H9 (cell line): ENCODE measurements around the gene LRG1. TPM values are rescaled to one million over a fixed set of nuclear protein-coding genes. Genes with fewer than 3 reads are reported as not detected.

Experiments used
- DNase-seq: peaks from one replicate; pipeline ENCODE4 v3.0.0-alpha.2; 2017
- H2AFZ ChIP-seq: one replicate; pipeline ENCODE4 v1.6.1; 2013; ENCODE audit warnings: mild to moderate bottlenecking, low read length, control low read depth, moderate library complexity
- H2AK5ac ChIP-seq: 2 replicates; pipeline ENCODE4 v1.6.1; 2013; ENCODE audit warnings: low read length, control low read depth, mixed read lengths; ENCODE audit not compliant: insufficient read length
- H2BK120ac ChIP-seq: one replicate; pipeline ENCODE4 v1.6.1; 2013; ENCODE audit warnings: low read depth, mild to moderate bottlenecking, low read length, control low read depth, inconsistent platforms; ENCODE audit not compliant: poor library complexity, severe bottlenecking
- H2BK12ac ChIP-seq: 2 replicates; pipeline ENCODE4 v1.6.1; 2013; ENCODE audit warnings: low read length, control low read depth, mixed read lengths, low read depth; ENCODE audit not compliant: insufficient read length
- H2BK15ac ChIP-seq: 2 replicates; pipeline ENCODE4 v1.6.1; 2013; ENCODE audit warnings: low read depth, low read length, control low read depth
- H2BK20ac ChIP-seq: one replicate; pipeline ENCODE4 v1.6.1; 2013; ENCODE audit warnings: low read depth, mild to moderate bottlenecking, low read length, control low read depth, inconsistent platforms; ENCODE audit not compliant: poor library complexity, severe bottlenecking
- H2BK5ac ChIP-seq: 2 replicates; pipeline ENCODE4 v1.6.1; 2013; ENCODE audit warnings: low read length, control low read depth, mixed read lengths; ENCODE audit not compliant: insufficient read length
- H3K14ac ChIP-seq: 2 replicates; pipeline ENCODE4 v1.6.1; 2013; ENCODE audit warnings: low read length, control low read depth; ENCODE audit not compliant: insufficient read depth
- H3K18ac ChIP-seq: 2 replicates; pipeline ENCODE4 v1.6.1; 2013; ENCODE audit warnings: low read depth, mild to moderate bottlenecking, mixed read lengths, low read length, control low read depth; ENCODE audit not compliant: insufficient read length
- H3K23ac ChIP-seq: 2 replicates; pipeline ENCODE4 v1.6.1; 2013; ENCODE audit warnings: low read length, control low read depth, mixed read lengths, low read depth; ENCODE audit not compliant: insufficient read length
- H3K23me2 ChIP-seq: 2 replicates; pipeline ENCODE4 v1.6.1; 2013; ENCODE audit warnings: low read depth, mild to moderate bottlenecking, mixed read lengths, low read length, control low read depth; ENCODE audit not compliant: insufficient read length, poor library complexity, severe bottlenecking
- H3K27ac ChIP-seq: 2 replicates; pipeline ENCODE4 v1.5.1; 2013; ENCODE audit warnings: low read length, control low read depth, mixed read lengths, low read depth; ENCODE audit not compliant: insufficient read length
- H3K27me3 ChIP-seq: 2 replicates; pipeline ENCODE4 v1.6.1; 2013; ENCODE audit warnings: low read length, control low read depth, inconsistent platforms; ENCODE audit not compliant: insufficient read depth
- H3K4ac ChIP-seq: 2 replicates; pipeline ENCODE4 v1.6.1; 2013; ENCODE audit warnings: low read depth, mild to moderate bottlenecking, control low read depth, inconsistent platforms, low read length, moderate library complexity
- H3K4me1 ChIP-seq: 2 replicates; pipeline ENCODE4 v1.6.1; 2013; ENCODE audit warnings: low read length, control low read depth, inconsistent platforms; ENCODE audit not compliant: insufficient read depth
- H3K4me2 ChIP-seq: 2 replicates; pipeline ENCODE4 v1.6.1; 2013; ENCODE audit warnings: low read length, control low read depth, mixed read lengths; ENCODE audit not compliant: insufficient read length, insufficient read depth
- H3K56ac ChIP-seq: 2 replicates; pipeline ENCODE4 v1.6.1; 2013; ENCODE audit warnings: low read depth, mild to moderate bottlenecking, mixed read lengths, low read length, control low read depth; ENCODE audit not compliant: insufficient read length
- H3K79me1 ChIP-seq: 2 replicates; pipeline ENCODE4 v1.6.1; 2013; ENCODE audit warnings: low read depth, mild to moderate bottlenecking, moderate library complexity, low read length, control low read depth, inconsistent platforms; ENCODE audit not compliant: insufficient read depth, poor library complexity, severe bottlenecking
- H3K79me2 ChIP-seq: 2 replicates; pipeline ENCODE4 v1.6.1; 2013; ENCODE audit warnings: low read length, control low read depth, inconsistent platforms; ENCODE audit not compliant: insufficient read depth
- H3K9ac ChIP-seq: 2 replicates; pipeline ENCODE4 v1.6.1; 2013; ENCODE audit warnings: low read length, control low read depth, mixed read lengths; ENCODE audit not compliant: insufficient read length; ENCODE audit errors: extremely low read depth
- H3K9me3 ChIP-seq: one replicate; pipeline ENCODE4 v1.6.1; 2013; ENCODE audit warnings: low read depth, low read length, inconsistent platforms; ENCODE audit not compliant: control insufficient read depth
- H3T11ph ChIP-seq: one replicate; pipeline ENCODE4 v1.6.1; 2013; ENCODE audit warnings: mild to moderate bottlenecking, low read length, control low read depth, inconsistent platforms
- H4K20me1 ChIP-seq: one replicate; pipeline ENCODE4 v1.6.1; 2013; ENCODE audit not compliant: control insufficient read depth, insufficient read length, insufficient read depth
- H4K5ac ChIP-seq: 2 replicates; pipeline ENCODE4 v1.6.1; 2013; ENCODE audit warnings: low read depth, mild to moderate bottlenecking, mixed read lengths, low read length, control low read depth; ENCODE audit not compliant: insufficient read length
- H4K8ac ChIP-seq: replicated peaks from 2 replicates; pipeline ENCODE4 v1.6.1; 2013; ENCODE audit warnings: low read length, control low read depth, mixed read lengths, low read depth; ENCODE audit not compliant: insufficient read length
- H4K91ac ChIP-seq: 2 replicates; pipeline ENCODE4 v1.6.1; 2013; ENCODE audit warnings: low read depth, mild to moderate bottlenecking, moderate library complexity, mixed read lengths, low read length, control low read depth; ENCODE audit not compliant: insufficient read length
- H3K27ac Mint-ChIP-seq, 3 experiments: 2 replicates in 2 of 3; 3 replicates in 1 of 3; pipeline ENCODE4 v1.8.0; 2020 to 2021; ENCODE audit warnings: mixed read lengths in 3 of 3, mild to moderate bottlenecking in 1 of 3, moderate library complexity in 1 of 3
- H3K27me3 Mint-ChIP-seq: 2 replicates; pipeline ENCODE4 v1.8.0; 2021; ENCODE audit warnings: low read depth, mild to moderate bottlenecking, moderate library complexity, mixed read lengths
- H3K36me3 Mint-ChIP-seq, 3 experiments: 2 replicates in 2 of 3; 3 replicates in 1 of 3; pipeline ENCODE4 v1.8.0; 2020 to 2021; ENCODE audit warnings: low read depth in 3 of 3, mixed read lengths in 3 of 3; ENCODE audit not compliant: insufficient read depth in 1 of 3
- H3K4me1 Mint-ChIP-seq, 2 experiments: 2 replicates each; pipeline ENCODE4 v1.8.0; 2020; ENCODE audit warnings: mixed read lengths in 2 of 2
- H3K4me3 Mint-ChIP-seq, 2 experiments: 2 replicates in 1 of 2; 3 replicates in 1 of 2; pipeline ENCODE4 v1.8.0; 2020 to 2021; ENCODE audit warnings: mild to moderate bottlenecking in 2 of 2, mixed read lengths in 2 of 2, moderate library complexity in 1 of 2
- H3K9me3 Mint-ChIP-seq, 2 experiments: 2 replicates in 1 of 2; 3 replicates in 1 of 2; pipeline ENCODE4 v1.8.0; 2020; ENCODE audit warnings: mild to moderate bottlenecking in 2 of 2, mixed read lengths in 2 of 2, moderate library complexity in 1 of 2
- WGBS: extraction: QIAGEN DNeasy Blood & Tissue Kit; methylation state at CpG from one replicate; pipeline ENCODE4 v1.1.7; 2013; ENCODE audit warnings: missing lambda C conversion rate, low lambda C conversion rate, mixed read lengths; ENCODE audit not compliant: insufficient read length; ENCODE audit errors: extremely low coverage; 5-methylcytosine and 5-hydroxymethylcytosine counted together
- total RNA-seq: library from RNA; stranded (reverse); gene quantifications from 2 replicates; pipeline ENCODE4 v1.2.1, GENCODE V29; 2021
- TF ChIP-seq, protein P1 (sequence below): fragments of 200-600 bp; sonication (generic); conservative IDR thresholded peaks from 3 replicates; pipeline ENCODE4 v1.8.0; 2021; ENCODE audit warnings: antibody characterized with exemption, mild to moderate bottlenecking

The LRG1 gene
- total RNA-seq, 1 experiment from 2014 or later: 0.24 TPM

DNA sequence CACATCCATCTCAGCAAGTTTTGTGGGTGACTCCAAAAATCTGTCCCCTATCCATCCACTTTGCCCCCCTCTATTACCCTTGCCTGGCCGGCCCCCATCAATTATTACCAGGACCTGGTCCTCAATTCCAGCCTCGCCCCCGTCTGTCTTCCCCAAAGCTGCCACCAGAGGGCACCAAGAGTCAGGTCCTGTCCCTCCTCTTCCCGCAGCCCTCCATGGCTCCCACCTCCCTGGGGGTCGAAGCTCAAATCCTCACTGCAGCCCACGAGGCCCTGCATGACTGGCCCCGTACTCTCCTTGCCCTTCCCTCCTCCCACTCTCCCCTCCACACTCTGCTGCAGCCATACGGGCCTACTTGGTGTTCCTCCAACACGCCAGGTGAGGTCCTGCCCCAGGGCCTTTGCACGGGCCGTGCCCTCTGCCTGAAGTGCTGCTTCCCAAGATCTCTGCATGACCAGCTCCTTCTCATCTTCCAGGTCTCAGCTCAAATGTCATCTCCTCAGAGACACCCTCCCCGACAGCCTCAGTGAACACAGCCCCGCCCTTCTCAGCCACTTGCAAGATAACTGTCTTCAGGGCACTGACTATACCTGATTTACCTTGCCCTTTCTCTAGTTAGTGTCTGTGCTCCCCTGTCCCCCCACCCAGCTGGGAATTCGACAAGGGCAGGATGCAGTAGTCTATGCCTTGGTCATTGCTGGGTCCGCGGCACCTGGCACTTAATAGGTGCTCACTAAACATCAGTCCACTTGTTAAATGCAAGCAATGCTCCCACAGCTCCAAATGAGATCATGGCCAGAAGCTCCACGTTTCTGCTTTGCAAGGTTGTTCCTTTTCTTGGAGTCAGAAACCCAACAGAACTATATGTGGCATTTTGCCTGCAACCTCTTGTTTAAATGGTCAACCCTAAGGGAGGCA is 36.4 kb upstream of the LRG1 start:
- Histone ChIP-seq H3K56ac (no peak overlapping the region), H4K20me1 (no peaks in the 10 kb centered on the region), H3K23me2 (no peaks in the 10 kb centered on the region), H2BK5ac (no peak overlapping the region), H2AK5ac (no peak overlapping the region), H4K5ac (no peak overlapping the region), H3K23ac (no peak overlapping the region), H2BK20ac (no peak overlapping the region), H3K14ac (no peak overlapping the region), H2BK15ac (no peak overlapping the region), H3T11ph (no peak overlapping the region), H2BK12ac (no peak overlapping the region), H3K9me3 (no peaks in the 10 kb centered on the region), H3K4ac (no peak overlapping the region), H3K9ac (no peak overlapping the region), H4K91ac (no peak overlapping the region), H2AFZ (no peak overlapping the region), H3K18ac (no peak overlapping the region), H3K27ac (no peak overlapping the region), H3K4me2 (no peak overlapping the region), H3K79me1 (peaks cover 7% of the 10 kb centered on the region), H2BK120ac (no peak overlapping the region), H3K27me3 (no peaks in the 10 kb centered on the region), H3K4me1 (peaks cover 4% of the 10 kb centered on the region; the same call in 1 of the 2 replicates), H4K8ac (no peak overlapping the region), H3K79me2 (no peaks in the 10 kb centered on the region; the same call in 1 of the 2 replicates)
- TF ChIP-seq, protein P1, sequence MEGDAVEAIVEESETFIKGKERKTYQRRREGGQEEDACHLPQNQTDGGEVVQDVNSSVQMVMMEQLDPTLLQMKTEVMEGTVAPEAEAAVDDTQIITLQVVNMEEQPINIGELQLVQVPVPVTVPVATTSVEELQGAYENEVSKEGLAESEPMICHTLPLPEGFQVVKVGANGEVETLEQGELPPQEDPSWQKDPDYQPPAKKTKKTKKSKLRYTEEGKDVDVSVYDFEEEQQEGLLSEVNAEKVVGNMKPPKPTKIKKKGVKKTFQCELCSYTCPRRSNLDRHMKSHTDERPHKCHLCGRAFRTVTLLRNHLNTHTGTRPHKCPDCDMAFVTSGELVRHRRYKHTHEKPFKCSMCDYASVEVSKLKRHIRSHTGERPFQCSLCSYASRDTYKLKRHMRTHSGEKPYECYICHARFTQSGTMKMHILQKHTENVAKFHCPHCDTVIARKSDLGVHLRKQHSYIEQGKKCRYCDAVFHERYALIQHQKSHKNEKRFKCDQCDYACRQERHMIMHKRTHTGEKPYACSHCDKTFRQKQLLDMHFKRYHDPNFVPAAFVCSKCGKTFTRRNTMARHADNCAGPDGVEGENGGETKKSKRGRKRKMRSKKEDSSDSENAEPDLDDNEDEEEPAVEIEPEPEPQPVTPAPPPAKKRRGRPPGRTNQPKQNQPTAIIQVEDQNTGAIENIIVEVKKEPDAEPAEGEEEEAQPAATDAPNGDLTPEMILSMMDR: peak; percentile 81
- Mint-ChIP-seq H3K4me3 (peak overlapping the region; percentile 25 to 32; a peak in 1 of 5 replicates), H3K9me3 (no peaks in the 10 kb centered on the region; a peak in 1 of 5 replicates), H3K27ac (peak overlapping the region in 2 of 3 experiments; percentile 89 to 94; a peak in 5 of 7 replicates), H3K36me3 (peaks cover 0 to 6% (median 1%) of the 10 kb centered on the region in 3 experiments; a peak in 2 of 7 replicates), H3K27me3 (peaks cover 14% of the 10 kb centered on the region), H3K4me1 (peaks cover 15 to 35% of the 10 kb centered on the region in 2 experiments)
- DNase-seq: peak; percentile 84
- WGBS: no CpG with 5 or more reads among the region's 17 CpGs
